Middle frontal gyrus (tissue), 1 donor: ENCODE measurements around the gene FGF12.

ENCODE experiments used
- DNase-seq: peaks from one replicate; pipeline ENCODE4 v3.0.0-alpha.2; 2015; ENCODE audit warnings: low spot score; ENCODE audit errors: extremely low spot score

Gene FGF12

GRCh38 chr3:192128922-192129321, 598.4 kb downstream of the FGF12 start:
- DNase-seq: no peak

DNA sequence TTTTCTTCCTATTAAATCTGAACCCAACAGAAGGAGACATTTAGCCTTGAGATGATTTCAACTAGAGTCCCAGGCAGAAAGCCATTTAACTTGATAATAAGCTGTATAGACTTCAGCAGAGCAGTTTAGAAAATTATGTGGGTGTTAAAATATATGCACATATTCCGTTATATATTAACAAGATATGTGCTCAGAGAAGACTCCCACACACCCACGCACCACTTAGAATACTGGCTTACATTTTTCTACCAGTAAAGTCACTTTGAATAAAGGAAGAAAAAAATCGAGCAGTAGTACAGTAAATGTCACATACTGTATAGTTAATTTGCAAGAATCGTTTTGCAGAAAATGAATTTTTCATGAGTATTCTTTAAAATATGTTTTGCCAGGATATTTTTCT, 599.3 kb downstream of the FGF12 start:
- DNase-seq: no peak

DNA sequence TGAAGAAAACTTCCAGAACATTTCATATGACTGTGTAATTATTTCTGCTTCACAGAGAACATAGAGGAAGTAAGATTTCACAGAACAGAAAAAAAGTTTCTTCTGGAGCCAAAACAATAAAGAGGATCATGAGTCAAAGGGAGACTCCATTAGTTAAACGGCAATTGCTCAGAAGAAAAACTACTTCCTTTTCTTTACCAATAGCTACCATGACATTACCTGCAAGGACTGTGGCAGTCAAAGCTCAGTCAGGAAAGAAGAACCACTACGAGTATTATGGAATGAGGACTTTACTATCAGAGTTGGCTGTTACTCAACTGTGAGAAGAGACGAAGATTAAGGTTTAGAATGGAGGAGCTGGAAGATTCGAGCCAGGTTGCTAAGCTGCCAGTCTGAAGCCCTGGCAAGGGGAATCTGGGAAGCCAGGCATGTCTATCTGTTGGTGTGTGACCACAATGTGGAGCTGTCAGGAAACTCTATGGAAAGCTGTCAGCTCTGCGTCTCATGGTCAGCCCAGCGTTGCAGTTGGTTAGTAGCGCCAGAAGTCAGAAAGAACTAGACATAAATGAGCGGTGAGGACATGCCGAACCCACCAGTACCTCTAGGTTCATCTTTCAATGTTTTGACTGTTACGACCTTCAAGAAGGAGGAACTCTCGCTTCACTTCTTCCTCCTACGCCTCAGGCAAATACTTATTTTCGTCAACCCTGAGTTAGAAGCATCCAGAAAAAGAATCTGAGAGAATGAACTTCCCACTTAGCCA, 604.3 kb downstream of the FGF12 start:
- no peak for DNase-seq

DNA sequence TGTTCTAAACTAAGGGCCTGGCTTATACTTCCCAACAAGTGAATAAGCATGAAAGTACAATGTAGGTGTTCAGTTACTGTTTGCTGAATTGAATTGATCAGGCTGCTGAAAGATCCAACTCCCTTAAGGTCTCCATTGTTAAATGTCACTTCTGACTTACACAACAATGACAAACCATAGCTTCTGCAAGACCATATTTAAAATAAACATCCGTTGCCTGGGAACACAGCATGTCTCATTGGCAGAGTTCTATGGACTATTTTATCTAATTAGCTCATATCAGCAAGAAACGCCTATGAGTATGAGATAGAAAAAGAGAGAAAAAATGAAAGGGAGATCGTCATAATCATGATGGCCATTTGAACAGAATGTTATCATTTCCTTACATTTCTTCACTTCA, 605.4 kb downstream of the FGF12 start:
- no peak for DNase-seq

- no peak for DNase-seq
These were observed 618.5 kb downstream of the FGF12 start for GRCh38 chr3:192108820-192109219.

DNA sequence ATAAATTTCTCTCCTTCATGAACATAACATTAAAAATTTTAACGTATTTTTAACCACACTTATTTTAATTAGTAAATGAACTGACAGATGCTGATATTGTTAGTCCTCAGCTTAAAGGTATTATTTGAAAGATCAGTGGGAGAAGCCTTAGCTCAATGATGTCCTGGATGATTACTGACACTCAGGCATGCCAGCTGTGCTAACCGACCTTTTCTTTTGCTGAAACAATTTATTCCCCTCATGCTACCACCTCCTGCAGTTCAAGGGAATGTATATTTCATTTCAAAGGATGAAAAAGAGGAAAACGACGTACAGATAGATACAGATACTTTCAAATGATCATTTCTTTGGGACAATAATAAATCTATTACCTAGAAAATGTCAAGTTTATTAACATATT, 620.8 kb downstream of the FGF12 start:
- DNase-seq: no peak

DNA sequence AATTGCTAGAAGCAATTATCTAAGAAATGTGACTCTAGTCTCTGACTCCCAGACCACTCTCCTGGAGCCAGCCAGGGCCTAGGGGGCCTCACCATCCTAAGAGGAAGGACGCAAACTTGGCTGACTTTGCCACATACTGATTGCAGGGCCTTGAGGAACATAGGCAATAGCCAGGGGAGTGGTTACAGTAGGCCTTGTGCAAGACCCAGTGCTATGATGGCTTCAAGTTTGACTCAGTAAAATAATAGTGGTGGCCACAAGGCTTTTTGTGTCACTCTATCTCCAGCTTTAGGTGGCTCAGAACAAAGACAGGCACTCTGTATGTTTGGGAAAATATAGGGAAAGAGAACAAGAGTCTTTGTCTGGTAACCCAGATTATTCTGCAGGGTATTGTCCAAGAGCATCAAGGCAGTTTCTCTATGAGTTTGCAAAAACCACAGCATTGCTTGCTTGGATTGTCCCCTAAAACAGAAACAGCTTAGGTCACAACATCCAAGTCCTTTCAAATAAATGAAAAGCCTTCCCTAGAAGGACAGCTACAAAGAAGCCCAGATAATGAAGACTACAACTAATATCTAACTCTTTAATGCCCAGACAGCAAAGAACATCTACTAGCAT, 634.8 kb downstream of the FGF12 start:
- DNase-seq: no peak

DNA sequence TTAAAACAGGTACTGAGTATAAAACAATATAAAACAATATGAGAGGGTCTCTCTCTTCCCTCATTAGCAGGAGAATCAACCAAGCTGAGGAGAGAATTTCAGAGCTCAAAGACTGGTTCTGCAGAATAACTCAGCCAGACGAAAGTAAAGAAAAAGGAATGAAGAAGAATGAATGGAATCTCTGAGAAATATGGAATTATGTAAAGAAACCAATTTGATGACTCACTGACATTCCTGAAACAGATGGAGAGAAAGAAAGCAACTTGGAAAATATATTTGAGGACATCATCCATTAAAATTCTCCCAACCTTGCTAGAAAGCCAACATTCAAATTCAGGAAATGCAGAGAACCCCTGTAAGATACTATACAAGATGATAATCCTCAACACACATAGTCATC, 635.5 kb downstream of the FGF12 start:
- no peak for DNase-seq

GRCh38 chr3:192090586-192090985, 636.8 kb downstream of the FGF12 start:
- no peak for DNase-seq
